ENCODE measurements around the gene ATP2C2.

DNA sequence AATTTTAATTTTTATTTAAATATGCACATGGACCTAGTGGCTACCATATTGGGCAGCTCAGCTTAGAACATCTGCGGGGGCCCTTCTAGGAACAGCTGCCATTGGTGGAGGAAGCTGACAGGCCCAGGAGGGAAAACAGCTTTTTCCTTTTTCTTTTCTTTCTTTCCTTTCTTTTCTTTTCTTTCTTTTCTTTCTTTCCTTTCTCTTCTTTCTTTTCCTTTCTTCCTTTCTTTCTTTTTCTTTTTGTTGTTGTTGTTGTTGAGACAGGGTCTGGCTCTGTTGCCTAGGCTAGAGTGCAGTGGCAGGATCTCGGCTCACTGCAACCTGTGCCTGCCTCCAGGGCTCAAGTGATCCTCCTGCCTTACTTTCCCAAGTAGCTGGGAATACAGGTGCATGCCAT, 43.4 kb downstream of the ATP2C2 start:
- TF ChIP-seq, protein P1, sequence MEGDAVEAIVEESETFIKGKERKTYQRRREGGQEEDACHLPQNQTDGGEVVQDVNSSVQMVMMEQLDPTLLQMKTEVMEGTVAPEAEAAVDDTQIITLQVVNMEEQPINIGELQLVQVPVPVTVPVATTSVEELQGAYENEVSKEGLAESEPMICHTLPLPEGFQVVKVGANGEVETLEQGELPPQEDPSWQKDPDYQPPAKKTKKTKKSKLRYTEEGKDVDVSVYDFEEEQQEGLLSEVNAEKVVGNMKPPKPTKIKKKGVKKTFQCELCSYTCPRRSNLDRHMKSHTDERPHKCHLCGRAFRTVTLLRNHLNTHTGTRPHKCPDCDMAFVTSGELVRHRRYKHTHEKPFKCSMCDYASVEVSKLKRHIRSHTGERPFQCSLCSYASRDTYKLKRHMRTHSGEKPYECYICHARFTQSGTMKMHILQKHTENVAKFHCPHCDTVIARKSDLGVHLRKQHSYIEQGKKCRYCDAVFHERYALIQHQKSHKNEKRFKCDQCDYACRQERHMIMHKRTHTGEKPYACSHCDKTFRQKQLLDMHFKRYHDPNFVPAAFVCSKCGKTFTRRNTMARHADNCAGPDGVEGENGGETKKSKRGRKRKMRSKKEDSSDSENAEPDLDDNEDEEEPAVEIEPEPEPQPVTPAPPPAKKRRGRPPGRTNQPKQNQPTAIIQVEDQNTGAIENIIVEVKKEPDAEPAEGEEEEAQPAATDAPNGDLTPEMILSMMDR (IDR thresholded peaks at IDR 0.05): no peak
- TF ChIP-seq POLR2A (IDR thresholded peaks at IDR 0.05; ENCODE audit: low read depth) (no peak), EP300 (IDR thresholded peaks at IDR 0.05) (no peak)
